Fibroblast of villous mesenchyme (primary cell): ENCODE data around the gene SPINT2. TPM values are rescaled to one million over a fixed set of nuclear protein-coding genes. Genes with fewer than 3 reads are reported as not detected.

Experiments used
- DNase-seq: peaks from one replicate; pipeline ENCODE4 v3.0.0-alpha.2; 2010; ENCODE audit warnings: low read depth
- H3K4me3 ChIP-seq: 2 replicates; pipeline ENCODE4 v1.5.1; 2011; ENCODE audit warnings: low read depth, mild to moderate bottlenecking, low read length
- total RNA-seq: library from RNA; depleted of rRNA; stranded (reverse); fragments of >200 nt; gene quantifications from 2 replicates; pipeline ENCODE4 v1.2.3, GENCODE V29; 2012
- TF ChIP-seq, protein P1 (sequence below): IDR thresholded peaks from 2 replicates; pipeline ENCODE4 v1.5.1; 2012; ENCODE audit warnings: low read depth, mild to moderate bottlenecking, low read length; ENCODE audit not compliant: insufficient read depth

SPINT2 gene
- total RNA-seq, 1 donor = 3.5 TPM

DNA sequence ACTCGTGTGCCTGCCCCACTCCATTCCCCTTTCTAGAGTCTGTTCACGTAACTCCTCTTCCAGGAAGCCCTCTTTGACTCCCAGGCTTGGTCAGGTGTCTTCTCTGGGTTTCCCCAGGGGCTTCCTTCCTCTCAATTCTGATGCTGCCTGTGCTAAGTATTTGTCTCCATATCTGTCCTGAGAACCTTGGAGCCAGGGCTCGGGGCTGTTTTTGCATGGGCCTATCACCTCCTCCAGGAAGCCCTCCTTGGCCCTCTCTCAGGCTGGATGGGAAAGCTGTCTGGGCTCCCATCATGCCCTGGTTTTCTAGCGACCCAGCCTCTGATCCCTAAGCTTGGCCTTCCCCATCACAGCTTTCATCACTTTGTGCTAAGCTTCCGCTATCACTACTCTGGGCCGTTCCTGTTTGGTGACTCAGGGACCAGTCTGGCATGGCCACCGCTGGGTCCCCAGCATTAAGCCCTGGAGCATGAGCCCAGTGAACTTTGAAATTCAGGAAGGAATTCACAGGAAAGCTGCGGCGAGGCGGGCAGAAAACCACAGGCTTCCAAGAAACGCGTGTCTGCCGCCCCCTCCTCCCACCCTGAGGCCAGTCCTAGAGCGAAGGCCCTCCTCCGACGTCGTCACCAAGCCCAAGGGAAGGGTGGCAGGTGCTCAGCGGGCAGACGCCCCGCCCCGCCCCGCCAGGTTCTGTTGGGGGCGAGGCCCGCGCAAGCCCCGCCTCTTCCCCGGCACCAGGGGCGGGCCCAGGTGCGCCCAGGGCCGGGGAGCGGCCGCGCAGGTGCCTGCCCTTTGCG is 486 bp upstream of the SPINT2 start:
- TF ChIP-seq, protein P1, sequence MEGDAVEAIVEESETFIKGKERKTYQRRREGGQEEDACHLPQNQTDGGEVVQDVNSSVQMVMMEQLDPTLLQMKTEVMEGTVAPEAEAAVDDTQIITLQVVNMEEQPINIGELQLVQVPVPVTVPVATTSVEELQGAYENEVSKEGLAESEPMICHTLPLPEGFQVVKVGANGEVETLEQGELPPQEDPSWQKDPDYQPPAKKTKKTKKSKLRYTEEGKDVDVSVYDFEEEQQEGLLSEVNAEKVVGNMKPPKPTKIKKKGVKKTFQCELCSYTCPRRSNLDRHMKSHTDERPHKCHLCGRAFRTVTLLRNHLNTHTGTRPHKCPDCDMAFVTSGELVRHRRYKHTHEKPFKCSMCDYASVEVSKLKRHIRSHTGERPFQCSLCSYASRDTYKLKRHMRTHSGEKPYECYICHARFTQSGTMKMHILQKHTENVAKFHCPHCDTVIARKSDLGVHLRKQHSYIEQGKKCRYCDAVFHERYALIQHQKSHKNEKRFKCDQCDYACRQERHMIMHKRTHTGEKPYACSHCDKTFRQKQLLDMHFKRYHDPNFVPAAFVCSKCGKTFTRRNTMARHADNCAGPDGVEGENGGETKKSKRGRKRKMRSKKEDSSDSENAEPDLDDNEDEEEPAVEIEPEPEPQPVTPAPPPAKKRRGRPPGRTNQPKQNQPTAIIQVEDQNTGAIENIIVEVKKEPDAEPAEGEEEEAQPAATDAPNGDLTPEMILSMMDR = no peak
- peak; percentile 43 for DNase-seq
- H3K4me3 ChIP-seq = peak overlapping the region; percentile 55

DNA sequence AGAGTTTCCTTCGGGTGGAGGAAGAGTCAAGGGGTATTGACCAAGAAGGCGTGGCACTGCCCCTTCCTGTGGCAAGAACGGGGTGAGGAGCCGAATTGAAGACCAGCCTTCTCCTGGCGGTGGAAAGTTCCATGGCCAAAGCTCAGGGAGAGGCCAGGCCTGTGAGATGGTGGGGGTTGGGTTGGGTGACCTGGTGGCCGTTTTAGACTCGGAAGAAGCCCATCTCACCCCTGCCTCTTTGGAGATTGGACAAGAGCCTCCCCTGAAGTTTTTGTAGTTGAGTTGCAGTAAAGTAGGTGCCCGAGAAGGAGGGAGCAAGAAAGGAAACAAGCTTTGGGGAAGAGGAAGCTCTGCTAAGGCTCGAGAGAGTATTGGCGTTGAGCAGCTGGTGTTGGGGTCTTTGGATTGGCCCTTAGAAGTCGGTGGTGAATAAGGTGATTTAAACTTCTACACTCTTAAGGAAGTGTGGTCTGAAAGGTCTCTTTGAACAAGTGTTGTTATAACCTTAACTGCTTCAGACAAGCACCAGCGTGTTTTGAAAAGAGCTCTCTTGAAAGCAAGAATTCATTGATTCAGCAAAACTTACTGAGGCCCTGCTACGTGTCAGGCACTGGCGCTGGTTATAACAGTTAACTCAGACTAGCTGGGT is 964 bp downstream of the SPINT2 start:
- TF ChIP-seq, protein P1 = no peak
- peak overlapping the region; percentile 55 for H3K4me3 ChIP-seq
- no peak for DNase-seq

DNA sequence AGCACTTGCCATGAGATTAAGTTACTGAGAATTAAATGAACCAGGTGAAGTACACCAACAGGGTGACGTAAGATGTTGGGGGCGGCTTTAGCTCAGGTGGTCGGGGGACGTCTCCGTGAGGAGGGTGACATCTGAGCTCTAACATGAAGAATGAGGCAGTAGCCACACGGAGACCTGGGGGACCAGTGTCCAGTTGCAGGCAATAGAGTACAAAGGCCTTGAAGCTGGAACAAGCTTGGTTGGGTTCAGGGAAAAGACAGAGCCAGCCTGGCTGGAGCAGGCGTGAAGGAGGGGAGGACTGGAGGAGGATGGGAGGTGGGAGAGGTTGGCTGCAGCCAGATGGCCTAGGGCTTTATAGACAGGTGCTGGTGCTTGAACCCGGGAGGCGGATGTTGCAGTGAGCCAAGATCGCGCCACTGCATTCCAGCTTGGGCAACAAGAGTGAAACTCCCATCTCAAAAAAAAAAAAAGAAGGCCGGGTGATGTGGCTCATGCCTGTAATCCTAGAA is 1.6 kb downstream of the SPINT2 start:
- no peak overlapping the region for H3K4me3 ChIP-seq
- TF ChIP-seq, protein P1 = no peak
- no peak for DNase-seq

DNA sequence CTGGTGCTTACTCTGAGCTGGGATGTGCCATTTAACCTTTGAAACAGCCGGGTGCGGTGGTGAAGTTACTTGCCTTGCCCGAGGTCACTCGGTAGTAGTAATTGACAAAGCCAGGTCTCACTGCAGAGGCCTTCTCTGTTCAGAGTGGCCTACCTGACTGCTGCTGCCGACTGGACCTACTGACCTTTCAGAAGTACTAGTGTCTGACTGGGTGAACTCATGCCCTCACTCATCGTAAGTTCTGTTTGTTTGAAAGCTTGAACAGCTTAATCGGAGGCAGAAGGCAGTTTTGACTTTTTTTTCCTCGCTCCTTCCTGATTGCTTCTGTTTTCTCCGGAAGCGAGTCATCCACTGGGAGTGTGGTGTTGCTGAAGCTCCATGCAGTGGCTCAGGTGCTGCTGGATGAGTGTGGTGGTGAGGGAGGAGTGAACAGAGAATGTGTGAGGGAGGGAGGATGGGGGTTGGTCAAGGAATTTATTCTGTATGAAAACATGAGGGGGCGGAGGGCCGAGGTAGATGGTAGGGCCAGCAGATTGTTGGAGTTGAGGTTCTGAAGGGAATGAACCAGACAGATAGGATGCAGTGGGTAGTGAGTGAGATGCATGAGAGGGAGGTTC is 2.7 kb downstream of the SPINT2 start:
- peak; percentile 44 for DNase-seq
- no peak overlapping the region for H3K4me3 ChIP-seq
- TF ChIP-seq, protein P1 = no peak

DNA sequence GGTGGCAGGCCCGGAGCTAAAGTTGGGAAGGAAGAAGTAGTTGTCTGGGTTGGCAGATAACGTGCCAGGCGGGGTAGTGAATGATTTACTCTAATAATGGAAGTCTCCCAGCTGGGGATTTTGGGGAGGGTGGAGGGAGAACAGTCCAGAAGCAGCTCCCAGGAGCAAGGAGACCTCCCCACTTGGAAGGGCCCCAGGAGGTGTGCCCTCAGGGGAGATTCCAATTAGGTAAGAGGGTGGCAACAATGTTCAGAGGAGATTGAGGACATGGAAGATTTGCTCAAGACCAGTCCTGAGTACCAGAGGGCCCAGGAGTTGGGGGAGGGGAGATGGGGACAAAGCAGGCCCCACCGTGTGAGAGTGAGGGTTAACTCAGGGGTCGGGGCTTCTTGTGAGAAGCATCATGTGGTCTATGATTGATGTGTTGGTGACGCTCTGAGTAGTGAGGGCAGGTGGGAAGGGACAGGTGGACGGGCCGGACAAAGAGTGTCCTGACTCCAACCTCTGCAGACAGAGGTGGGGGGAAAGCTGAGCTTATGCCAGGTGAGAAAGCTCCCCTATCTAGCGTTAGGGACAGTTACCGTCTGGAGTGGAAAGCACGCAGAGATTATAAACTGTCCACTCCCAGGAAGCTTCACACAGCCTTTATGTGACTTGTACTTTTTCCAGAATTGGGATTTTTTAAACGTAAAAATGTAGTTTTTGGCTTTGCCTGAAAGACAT is 3.5 kb downstream of the SPINT2 start:
- no peak overlapping the region for H3K4me3 ChIP-seq
- TF ChIP-seq, protein P1 = no peak
- no peak for DNase-seq

DNA sequence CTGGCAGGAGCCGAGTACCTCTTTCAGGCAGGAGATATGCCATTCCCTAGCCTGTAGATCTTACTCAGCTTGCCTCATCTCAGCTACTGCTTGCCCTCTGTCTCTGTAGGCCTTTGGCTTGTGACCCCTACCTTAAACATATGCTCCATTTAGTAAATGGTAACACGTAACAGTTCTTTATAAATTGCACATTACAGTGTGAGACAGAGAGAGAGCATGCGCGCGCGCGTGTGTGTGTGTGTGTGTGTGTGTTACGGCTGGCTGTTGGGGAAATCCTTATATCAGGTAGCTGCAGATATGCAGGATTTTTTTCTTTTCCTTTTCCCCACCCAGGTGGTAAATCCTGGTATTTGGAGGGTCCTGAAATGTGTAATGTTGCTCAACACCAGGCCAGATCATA is 4.2 kb downstream of the SPINT2 start:
- H3K4me3 ChIP-seq = no peak overlapping the region
- TF ChIP-seq, protein P1 = no peak
- DNase-seq = no peak
